Left colon (tissue), 2 donors: ENCODE data around the gene ADRA1B. TPM values are rescaled to one million over a fixed set of nuclear protein-coding genes. Genes with fewer than 3 reads are reported as not detected.
A peak's percentile ranks its signal among the peaks of the same experiment; 100 is the strongest.

ENCODE experiments used
- ATAC-seq: fragments of 200-7000 bp; cut with Tn5 transposase; one replicate; pipeline ENCODE4 v1.9.1; 2020; ENCODE audit warnings: mild to moderate bottlenecking, moderate library complexity
- DNase-seq, 2 donors: peaks; one replicate each; pipeline ENCODE4 v3.0.0-alpha.2; 2020
- intact Hi-C, 2 donors: fragments of 100-400 bp; cut with DNase I in 1 of 2; cut with micrococcal nuclease in 1 of 2; formaldehyde crosslinking; loops; one replicate each; pipeline versions ENCODE4 v1.11.2 to v1.14.0; 2022; cut with DNase I, micrococcal nuclease
- long read RNA-seq: library from polyadenylated mRNA; unstranded; transcript quantifications from one replicate; pipeline ENCODE4 v2.0.0, GENCODE V29; 2021
- total RNA-seq, 2 donors: library from RNA; stranded (reverse); fragmentation: NEBNext Ultra II Directional; extraction: Animal tissue kit (Norgen Biotek cat#: 25700); gene quantifications; one replicate each; pipeline ENCODE4 v1.2.1, GENCODE V29; 2021
- donor health status: DM: no; HTN: no; CAD: no.
- donor health status: DM: yes; HTN: yes; CAD: no.

ADRA1B gene
- 1 to 10 TPM; 1.1 to 2.5 TPM for total RNA-seq
- long read RNA-seq, partial matches to known transcripts, result 0 of 3 reads
- long read RNA-seq, other reads (novel, unspliced or antisense), result 3 of 3 reads

DNA sequence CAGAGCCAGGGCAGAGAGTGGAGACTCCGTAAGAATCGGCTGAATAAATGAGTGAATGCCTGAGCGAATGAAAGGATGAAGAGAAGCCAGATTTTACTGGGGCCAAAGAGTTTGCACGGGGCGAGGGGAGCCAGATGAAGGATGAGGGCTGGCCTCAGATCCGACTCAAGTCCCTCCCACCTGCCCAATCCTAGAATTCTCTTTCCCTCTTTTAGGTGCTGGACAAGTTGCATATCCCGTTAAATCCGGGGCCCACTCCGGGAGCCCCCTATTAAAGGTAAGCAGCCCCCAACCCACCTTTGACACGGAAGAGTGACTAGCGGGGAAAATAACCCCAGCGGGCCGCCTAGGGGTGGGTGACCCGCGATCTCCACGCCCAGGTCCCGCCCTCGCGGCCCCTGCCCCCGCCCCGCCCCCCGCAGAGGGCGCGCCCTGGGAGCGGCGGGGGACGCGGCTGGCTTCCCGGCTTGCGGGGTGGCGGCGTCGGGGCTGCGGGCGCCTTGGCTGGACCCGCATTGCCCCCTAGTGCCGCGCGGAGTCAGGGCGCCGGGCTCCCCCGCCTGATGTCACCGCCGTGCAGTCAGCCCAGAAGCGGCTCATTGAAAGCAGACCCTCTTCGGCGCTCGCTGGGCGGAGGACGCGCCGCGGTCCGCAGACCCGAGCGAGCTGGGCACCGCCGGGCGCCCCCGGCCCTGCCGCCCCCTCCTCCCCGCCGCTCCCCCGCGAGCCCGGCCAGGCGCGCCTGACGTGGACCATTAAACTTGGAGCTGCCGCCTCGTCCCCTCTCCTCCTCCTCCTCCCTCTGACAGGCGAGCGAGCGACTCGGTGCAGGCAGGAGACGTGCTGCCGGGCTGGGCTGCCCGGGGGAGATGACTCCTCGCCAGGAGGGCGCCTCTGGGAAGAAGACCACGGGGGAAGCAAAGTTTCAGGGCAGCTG lies at the start of gene ADRA1B:
ADRA1B (plus strand) TSS at position 579 of the 937 bp plus-strand sequence. CDS start 424 bp downstream, outside the sequence.
- DNase-seq, result peak; percentile 53 to 77
- intact Hi-C loops, result loop anchor here in 1 of 2 donors (10.0 kb wide), 1 partner anchor 471 kb away; no protein-coding TSS in a partner anchor
- ATAC-seq, result peak; percentile 84

DNA sequence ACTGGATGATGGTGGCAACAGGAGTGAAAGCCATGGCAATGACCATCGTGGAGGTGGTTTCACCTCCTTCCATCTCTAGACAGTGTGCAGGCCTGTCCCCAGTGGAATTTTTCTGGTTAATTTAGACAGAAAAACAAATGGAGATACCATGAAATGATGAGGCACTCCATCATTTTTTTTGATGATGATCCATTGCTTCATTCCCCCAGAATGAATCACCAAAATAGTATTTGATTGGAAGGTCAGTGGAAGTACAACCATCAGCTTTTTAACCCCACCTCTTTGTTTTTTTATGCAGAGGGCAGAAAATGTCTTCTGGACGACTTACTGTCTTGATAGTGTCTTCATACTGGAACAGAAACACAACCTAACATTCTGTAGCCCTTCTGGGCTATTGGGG lies 42.6 kb upstream of the ADRA1B start:
- intact Hi-C loops, result no loop called here
- ATAC-seq (no peak), DNase-seq (no peak)

DNA sequence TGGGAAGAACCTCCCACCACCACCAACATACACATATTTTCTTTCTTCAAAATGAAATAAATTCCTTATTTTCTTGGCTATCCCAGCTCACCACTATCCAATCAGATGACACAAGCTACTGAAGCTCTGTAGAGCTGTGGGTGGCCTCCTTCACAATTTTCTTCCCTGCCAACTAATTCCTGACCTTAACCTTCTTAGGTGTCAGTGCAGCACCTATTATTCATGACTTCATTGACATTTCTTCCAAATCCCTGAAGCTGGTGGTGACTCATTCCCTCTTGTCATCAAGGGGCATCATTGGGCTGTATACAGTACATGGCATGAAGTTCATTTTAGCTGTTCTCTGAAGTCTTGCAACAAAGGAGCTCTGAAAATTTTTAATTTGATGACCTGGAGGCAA lies 42.0 kb upstream of the ADRA1B start:
- no peak for DNase-seq
- ATAC-seq, result no peak
- intact Hi-C loops, result no loop called here

DNA sequence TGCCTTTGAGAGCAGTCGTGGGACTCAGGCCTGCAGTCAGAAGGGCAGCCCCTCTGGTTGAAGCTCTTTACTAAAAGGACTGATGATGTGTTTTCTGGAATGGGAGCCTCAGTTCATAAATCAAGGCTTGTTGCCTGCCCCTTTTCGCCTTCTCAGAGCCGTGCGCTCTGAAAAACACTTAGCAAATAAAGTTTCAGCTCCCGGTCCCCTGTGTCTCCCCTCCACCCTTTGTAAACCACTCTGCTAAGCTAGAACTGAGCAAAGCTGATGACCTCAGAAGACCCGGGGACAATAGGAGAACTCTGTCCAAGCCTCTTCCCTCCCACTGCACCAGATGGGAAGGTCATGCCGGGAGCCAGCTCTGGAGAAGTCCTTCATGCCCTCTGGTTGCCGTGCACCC lies 39.3 kb upstream of the ADRA1B start:
- ATAC-seq (no peak), DNase-seq (no peak)
- intact Hi-C loops, result no loop called here

GRCh38 chr5:159877894-159878448 lies 38.3 kb upstream of the ADRA1B start:
- intact Hi-C loops, result no loop called here
- no peak for ATAC-seq
- DNase-seq, result peak; percentile 29 to 45

GRCh38 chr5:159878988-159879471 lies 37.3 kb upstream of the ADRA1B start:
- intact Hi-C loops, result no loop called here
- peak; percentile 28 to 48 for DNase-seq
- ATAC-seq, result no peak

DNA sequence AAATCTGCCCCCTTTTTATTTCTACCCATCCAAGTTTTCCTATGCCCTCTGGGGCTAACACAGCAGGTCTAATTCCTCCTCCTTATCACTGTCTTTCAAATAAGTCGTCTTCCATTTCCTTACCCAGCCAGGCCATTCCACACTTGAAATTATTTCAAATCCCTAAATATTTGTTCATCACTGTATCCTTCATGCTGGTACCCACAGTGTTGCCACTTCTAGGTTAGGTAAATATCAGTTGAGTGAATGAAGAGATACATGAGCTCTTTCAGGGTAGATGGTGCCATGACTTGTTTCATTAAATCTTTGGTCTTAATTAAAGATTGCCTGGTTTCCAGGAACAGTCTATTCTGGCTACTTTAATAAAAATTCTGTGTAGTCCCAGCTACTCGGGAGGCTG lies 35.6 kb upstream of the ADRA1B start:
- no peak for DNase-seq
- ATAC-seq, result no peak

DNA sequence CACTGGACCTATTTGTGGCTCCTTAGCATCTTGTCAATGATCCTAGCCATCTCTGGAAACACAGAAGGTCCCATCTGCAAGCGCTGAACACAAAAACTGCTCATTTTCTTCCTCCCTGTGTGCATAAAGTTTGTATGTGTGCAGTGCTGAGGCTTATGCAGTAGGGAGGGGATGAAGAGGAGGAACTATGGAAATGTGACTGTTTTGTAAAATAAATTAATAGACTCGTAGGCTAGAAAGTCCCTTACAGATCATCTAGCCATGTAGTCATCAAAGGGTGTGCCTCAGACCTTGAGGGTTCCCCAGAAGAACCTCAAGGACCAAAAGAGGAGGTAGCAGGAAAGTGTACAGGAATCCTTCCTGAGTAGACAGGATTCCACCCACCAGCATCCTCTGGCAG lies 34.3 kb upstream of the ADRA1B start:
- no peak for DNase-seq
- ATAC-seq, result no peak
- intact Hi-C loops, result no loop called here

More for the DNA sequence above, 35.6 kb upstream of the ADRA1B start:
- intact Hi-C loops, result no loop called here

- no peak for ATAC-seq
- intact Hi-C loops, result no loop called here
- DNase-seq, result no peak
Observed at GRCh38 chr5:159883522-159883950, 32.7 kb upstream of the ADRA1B start.

GRCh38 chr5:159884917-159885620 lies 31.2 kb upstream of the ADRA1B start:
- no peak for ATAC-seq
- DNase-seq, result no peak
- intact Hi-C loops, result no loop called here

- intact Hi-C loops, result no loop called here
- ATAC-seq, result no peak
- DNase-seq, result no peak
Observed at GRCh38 chr5:159886296-159886695, 30.0 kb upstream of the ADRA1B start.

DNA sequence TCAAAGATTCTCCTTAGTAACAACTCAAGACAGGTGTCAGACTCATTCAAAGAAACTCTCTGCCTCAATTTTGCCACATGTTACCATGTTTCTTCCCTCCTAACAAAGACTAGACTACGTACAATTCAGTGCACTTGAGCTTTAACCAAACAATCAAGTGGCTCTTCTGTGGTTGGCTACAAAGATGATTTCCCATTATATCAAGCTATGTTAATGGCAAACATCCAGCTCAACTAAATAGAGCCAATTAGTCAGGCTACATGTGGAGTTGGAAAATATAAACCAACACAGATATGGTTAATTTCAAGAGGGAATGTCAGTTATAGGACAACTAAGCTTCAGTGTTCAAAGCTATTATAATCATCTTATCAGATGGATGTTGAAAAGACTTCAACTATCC lies 29.2 kb upstream of the ADRA1B start:
- no peak for ATAC-seq
- intact Hi-C loops, result no loop called here

DNA sequence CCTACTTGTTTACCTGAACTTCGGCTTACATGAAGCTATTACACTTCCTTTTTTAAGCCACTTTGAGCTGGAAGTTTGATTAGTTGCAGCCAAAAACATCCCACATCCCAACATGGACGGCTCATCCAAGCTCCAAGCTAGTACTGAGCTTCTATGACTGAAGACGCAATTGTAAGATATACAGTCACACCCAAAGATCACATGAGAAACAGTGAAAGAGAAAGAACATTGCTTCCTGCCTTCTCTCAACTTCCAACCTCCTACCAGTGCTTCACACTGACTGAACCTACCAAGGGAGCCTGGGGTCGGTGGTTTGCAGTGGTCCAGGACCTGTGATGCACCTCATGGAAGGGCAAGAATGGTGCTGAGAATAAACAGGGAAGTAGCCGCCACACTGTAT lies 27.4 kb upstream of the ADRA1B start:
- DNase-seq, result no peak
- intact Hi-C loops, result no loop called here
- no peak for ATAC-seq

More for the DNA sequence above, 29.2 kb upstream of the ADRA1B start:
- DNase-seq, result no peak

- ATAC-seq (no peak), DNase-seq (no peak)
- intact Hi-C loops, result no loop called here
Observed at GRCh38 chr5:159890141-159890540, 26.1 kb upstream of the ADRA1B start.

DNA sequence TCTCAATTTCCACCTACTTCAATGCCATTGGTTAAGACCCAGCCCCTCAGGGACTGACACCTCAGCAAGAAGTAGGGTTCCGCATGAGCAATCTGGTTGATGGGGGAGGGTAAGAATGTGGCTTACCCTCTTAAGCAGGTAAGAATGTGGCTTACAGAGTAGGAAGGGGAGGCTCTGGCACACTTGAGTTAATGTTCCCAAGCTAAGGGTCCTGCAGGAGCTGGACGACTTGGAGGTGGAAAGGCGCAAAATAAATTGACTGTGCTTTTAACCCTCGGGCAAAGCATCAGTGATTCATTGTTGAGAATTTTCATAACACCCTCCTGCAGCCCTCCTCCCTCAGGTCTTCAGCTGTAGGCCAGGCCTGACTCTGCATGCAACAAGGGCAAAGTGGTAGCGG lies 24.9 kb upstream of the ADRA1B start:
- intact Hi-C loops, result no loop called here
- no peak for DNase-seq
- ATAC-seq, result no peak

DNA sequence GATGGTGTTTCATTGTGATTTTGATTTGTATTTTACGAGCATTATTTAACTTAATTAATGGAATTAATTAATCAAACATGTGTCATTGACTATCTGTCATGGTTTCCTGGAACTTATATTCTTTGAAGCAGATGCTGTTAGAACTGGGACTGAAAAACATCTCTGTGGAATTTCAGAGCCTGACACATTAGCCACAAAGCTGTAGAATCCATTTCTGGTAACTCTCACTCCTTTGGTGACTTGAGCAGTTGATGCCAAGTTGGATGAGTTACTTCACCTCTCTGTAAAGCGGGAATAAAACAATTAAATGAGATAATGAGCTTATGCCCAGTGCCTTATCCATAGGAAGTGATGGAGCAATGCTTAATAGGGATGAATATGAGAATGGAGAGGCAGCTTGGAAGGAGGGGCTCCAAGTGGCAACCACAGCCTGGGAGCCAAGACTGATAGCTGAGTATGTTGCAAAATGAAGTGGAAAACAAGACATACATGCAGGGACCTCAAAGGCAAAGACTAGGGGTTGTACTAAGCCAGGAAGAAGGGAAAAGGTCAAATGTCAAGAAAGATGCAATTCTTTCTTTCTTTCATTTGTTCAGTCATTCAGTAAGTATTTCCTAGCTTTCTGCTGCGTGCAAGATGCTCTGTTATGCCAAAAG lies 23.1 kb upstream of the ADRA1B start:
- ATAC-seq (no peak), DNase-seq (no peak)
- intact Hi-C loops, result no loop called here

DNA sequence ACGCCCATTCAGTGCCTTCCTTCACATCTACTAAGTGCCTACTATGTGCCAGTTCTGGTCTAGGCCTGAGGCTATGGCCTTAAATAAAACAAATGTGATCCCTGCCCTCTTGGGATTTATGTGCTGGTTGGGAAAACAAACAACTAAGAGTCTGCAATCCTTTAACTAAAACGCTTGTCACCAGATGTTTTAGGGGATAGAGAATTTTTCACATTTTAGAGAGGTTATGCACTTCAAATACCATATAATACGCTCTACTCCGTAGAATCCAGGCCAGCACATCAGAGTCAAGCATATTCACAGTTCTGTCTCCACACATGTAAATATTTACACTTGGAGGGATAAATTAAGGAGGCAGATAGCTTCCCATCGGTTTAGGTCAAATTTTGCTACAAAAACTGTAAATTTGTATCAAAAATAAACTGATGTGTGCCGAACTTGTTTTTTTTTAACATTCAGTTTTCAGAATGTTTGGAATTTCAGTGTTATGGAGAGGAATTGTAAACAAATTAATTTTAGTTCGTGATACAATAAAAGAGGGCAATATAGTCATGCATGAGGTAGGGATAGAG lies 22.0 kb upstream of the ADRA1B start:
- DNase-seq, result no peak
- no peak for ATAC-seq
- intact Hi-C loops, result no loop called here

DNA sequence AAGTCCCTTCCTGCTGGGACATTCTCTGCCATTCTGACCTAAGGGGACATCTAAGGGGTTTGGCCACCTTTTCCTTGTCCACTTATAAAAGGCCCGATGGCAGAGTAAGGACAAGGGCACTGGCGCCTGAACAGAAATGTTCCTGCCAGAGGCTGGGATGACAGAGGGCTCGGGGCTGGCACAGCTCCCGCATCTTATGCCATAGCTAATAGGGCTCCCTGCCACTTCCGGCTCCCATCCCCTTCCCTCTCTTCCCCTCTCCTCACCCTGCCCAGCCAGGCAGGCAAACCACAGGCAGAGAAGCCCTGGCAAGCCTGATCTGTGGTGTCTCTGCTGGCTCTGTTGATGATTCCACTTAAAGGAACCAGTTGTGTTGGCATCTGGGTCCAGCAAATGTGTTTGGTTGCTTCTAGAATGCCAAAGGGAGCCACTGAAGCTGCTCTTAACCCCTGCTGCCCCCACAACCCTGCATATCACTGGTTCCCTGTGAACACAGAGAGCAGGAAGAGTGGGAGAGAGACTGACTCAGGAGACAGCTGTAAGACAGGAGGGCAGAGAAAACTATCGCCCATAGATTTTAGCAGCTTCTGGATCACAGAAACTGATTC lies 18.4 kb upstream of the ADRA1B start:
- ATAC-seq (no peak), DNase-seq (no peak)
- intact Hi-C loops, result no loop called here
